Fibroblast of skin of left quadriceps (primary cell): ENCODE results near the gene PHLDA2.
A peak's percentile ranks its signal among the peaks of the same experiment; 100 is the strongest.
"Not testable (repeated sequence)": the region's sequence is repeated elsewhere in the genome, so short reads cannot be mapped to it uniquely, and the experiment has no call there.

ENCODE experiments used
- DNase-seq, 2 experiments: peaks; one replicate each; pipeline ENCODE4 v3.0.0-alpha.2; 2013; ENCODE audit warnings: low read depth in 2 of 2

The PHLDA2 gene

GRCh38 chr11:2945031-2945756 lies 16.0 kb upstream of the PHLDA2 start:
- peak; percentile 53 for DNase-seq

GRCh38 chr11:2944530-2944929 lies 15.3 kb upstream of the PHLDA2 start:
- no peak for DNase-seq

GRCh38 chr11:2943711-2944118 lies 14.5 kb upstream of the PHLDA2 start:
- DNase-seq, result no peak

- no peak for DNase-seq
Measured at GRCh38 chr11:2942872-2943710, 13.9 kb upstream of the PHLDA2 start.

DNA sequence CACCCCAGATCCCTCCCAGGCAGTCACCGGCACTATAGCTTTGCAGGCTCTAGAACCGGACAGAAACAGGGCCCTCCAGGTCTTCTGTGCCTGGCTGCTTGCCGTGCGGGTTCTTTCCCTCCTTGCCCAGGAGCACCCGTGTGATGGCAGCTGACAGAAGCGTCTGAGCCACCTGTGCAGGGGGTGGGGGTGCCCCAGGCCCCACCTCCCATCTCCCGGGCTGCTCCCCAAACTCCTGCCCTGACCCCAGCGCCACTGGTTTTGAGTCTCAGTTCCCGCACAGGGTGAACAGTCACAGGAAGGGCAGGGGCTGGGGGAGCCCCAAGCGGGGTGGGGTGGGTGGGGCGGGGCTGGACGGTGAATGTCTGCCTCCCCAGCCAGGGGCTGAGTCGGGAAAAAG lies 13.2 kb upstream of the PHLDA2 start:
- no peak for DNase-seq

- DNase-seq, result no peak
Measured at GRCh38 chr11:2940921-2941821, 12.0 kb upstream of the PHLDA2 start.

DNA sequence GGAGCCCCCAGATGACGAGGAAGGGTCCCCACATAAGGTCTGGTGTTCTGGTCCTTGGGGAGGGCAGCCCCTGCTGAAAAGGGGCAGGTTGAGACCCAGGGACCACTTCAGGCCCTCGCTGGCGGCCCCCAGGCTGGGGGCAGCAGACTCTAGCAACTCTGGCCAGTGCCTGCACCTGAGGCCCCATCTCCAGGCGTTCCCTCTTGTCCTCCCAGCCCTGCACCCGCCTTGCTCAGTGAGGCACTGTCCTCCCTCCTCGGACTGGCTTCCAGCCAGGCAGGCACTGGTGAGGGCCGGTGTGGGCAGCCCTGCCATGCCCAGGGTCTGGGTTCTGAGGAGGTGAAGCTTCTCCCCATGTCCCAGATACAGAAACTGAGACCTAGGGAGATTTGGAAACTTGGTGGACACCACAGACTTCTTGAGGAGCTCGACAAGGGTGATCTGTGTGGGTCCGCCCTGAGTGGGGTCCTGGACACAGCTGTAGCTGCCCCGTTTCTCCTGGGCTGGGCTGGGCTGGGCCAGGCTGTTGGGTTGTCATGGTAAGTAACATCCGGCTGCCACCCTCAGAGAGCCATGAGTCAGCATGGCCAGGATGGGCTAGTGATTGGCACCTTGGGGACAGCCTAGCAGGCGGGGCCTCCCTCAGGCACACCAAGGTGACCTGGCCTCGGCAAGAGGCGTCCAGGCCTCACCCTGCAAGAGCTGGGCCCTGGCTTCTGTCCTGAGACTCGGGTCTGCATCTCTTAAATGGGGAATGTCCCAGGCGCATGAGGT lies 11.1 kb upstream of the PHLDA2 start:
- DNase-seq, result no peak

DNA sequence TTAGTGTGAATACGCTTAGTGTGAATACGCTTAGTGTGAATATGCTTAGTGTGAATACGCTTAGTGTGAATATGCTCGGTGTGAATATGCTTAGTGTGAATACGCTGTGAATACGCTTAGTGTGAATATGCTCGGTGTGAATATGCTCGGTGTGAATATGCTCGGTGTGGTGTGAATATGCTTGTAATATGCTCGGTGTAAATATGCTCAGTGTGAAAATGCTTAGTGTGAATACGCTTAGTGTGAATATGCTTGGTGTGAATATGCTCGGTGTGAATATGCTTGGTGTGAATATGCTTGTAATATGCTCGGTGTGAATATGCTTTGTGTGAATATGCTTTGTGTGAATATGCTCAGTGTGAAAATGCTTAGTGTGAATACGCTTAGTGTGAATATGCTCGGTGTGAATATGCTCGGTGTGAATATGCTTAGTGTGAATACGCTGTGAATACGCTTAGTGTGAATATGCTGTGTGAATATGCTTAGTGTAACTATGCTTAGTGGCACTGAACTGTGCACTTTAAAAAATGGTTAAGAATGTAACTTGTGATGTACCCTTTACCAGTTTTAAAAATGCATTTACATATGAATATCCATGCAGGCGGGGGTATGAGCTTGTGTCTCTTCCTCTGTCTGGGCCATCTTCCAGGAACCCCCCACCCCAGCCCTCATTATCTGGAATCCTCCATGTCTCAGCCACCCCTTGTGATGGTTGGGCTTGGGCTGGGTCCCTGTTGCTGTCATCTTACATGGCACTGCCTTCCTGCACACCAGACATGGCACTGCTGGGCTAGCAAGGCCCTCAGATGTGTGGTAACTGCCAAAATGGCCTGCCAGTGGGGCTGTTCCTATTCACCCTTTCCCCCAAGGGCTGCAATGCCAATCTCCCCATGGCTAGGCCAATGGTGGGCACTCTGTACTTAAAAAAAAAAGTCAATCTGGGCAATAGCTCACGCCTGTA lies 9.5 kb upstream of the PHLDA2 start:
- not testable (repeated sequence) for DNase-seq

- not testable (repeated sequence) for DNase-seq
Measured at GRCh38 chr11:2937641-2938457, 8.6 kb upstream of the PHLDA2 start.

GRCh38 chr11:2934611-2935239 lies 5.5 kb upstream of the PHLDA2 start:
- no peak for DNase-seq

DNA sequence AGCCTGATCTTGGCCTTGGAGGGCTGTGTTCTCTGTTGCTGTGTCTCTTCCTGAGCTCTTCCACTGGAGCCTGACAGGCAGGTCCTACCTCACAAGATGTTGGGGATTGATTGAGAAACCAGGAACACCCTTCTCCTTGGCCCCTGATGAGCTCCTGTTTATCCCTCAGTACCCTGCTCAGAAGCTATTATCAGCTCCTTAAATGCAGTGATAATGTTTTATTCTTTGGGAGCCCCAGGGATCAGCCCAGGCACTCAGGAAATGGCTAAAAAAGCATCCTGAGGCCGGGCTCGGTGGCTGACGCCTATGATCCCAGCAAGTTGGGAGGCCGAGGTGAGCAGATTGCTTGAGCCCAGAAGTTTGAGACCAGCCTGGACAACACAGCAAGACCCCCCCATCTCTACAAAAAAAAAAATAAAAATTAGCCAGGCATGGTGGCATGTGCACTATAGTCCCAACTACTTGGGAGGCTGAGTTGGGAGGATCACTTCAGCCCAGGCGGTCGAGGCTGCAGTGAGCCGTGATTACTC lies 4.9 kb upstream of the PHLDA2 start:
- no peak for DNase-seq

- DNase-seq, result no peak
Measured at GRCh38 chr11:2933375-2934020, 4.3 kb upstream of the PHLDA2 start.

DNA sequence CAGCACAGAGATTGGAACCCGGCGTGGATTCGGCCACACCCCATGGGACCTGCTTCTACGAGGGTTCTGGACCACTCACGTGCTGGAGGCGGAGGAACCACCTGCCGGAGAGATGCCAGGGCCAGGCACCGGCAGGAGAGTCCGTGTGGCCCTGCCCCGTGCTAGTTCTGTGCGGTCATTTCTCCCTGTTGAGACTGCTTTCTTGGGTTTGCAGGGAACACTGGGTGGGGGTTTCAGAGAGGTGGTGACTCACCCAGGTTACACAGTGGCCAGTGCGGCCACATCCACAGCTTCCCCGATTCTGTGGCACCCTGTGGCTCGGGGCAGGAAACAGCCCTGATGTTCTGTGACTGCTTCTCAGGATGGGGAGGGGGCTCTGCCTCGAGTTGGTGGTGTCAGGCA lies 3.6 kb upstream of the PHLDA2 start:
- no peak for DNase-seq

DNA sequence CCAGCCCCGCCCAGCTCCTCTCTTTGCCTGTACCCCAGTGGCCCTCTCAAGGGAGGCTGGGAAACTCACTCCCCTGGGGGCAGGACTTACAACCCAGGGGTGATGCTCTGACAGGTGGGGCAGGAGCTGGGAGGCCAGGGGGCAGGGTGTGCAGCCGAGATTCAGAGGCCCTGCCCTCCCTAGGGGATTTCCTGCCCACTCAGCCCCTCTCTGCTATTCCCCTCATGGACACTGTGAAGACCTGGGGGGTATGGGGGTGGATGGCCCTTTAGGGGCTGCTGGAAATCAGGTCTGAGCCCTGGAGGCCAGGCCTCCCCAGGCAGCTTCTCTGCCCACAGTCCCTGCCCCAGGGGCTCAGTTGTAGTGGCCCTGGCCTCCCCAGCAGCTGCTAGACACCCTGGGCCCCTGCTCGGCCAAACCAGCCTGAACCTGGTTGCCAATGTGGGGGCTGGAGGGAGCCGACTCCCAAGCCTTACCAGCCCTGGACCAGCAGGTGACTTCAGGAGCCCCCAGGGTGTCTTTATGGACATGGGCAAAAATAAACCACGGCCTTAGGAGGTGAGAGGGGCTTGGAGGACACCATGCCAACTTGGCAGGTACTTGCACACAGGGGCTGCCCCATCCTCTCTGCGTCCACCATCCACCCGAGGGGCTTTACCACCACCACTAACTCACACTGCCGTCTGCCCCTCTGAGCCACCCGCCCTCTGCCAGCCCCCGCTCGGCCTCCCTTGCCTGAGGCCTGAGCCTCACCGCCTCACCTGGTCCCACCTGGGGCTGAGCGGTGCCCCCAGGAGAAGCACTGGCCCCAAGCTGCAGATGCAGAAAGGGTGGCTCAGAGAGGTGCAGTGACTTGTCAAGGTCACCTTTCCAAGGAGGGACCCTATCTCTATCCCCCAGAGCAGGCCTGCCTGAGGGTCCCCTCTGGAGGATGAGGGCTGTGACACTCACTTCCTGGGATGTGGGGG lies 2.8 kb upstream of the PHLDA2 start:
- DNase-seq, result no peak

DNA sequence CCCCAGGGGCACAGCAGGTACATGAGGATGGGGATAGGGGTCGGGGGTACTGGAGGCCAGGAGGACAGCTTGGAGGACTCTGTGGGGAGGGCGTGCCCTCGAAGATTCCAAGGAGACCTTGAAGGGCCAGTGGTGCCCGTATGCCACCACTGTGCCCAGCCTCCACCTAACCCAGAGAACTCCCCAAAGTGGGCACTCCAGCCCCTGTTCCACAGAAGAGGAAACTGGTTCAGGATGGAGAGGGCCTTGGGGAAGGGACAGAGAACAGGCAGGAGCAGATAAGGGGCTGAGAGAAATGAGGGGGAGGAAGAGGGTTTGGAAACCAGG lies 2.2 kb upstream of the PHLDA2 start:
- DNase-seq, result no peak

- no peak for DNase-seq
Measured at GRCh38 chr11:2930704-2931419, 1.6 kb upstream of the PHLDA2 start.
